ENCODE measurements around the gene WDR74. TPM values are rescaled to one million over a fixed set of nuclear protein-coding genes. Genes with fewer than 3 reads are reported as not detected.
A peak's percentile ranks its signal among the peaks of the same experiment; 100 is the strongest.

The WDR74 gene
- total and polyA plus RNA-seq, 9 of the 15 experiments (the other 6 are each of a cell fraction or from before 2014, with no cell fraction given) = 32.7 to 210 (median 114) TPM

- DNase-seq (ENCODE audit: extremely low read depth in 1 of 4, low spot score in 3 of 4) = peak; percentile 83 to 99 (median 90)
- Histone ChIP-seq H3K36me3 (ENCODE audit: control insufficient read depth, insufficient read depth, low read length) (peaks cover 52% of the 10 kb centered on the region; the same call in 2 of the 3 replicates), H3K9me1 (ENCODE audit: control insufficient read depth, insufficient read depth, low read length) (no peaks in the 10 kb centered on the region), H3K27ac (ENCODE audit: extremely low read depth, low read depth, low read length) (peak within 1 kb of the TSS; percentile 92), H2AFZ (ENCODE audit: low read depth, low read length) (peak within 1 kb of the TSS; percentile 82), H3K9ac (ENCODE audit: insufficient read depth in 1 of 2, low read depth in 2 of 2, low read length in 2 of 2) (peak within 1 kb of the TSS; percentile 68 to 99), H3K9me3 (replicated peaks; ENCODE audit: control insufficient read depth, insufficient read depth, low read depth, low read length) (no peaks in the 10 kb centered on the region), H3K4me3 (peak within 1 kb of the TSS; percentile 82), H4K20me1 (replicated peaks; ENCODE audit: control insufficient read depth, insufficient read depth, low read length) (no peaks in the 10 kb centered on the region), H3K4me1 (replicated peaks in 1 of 2; ENCODE audit: control insufficient read depth in 2 of 2, insufficient read depth in 2 of 2, low read length in 2 of 2) (peaks cover 27 to 29% of the 10 kb centered on the region in 2 experiments), H3K4me2 (ENCODE audit: insufficient read depth, low read length) (peak within 1 kb of the TSS; percentile 92), H3K79me2 (ENCODE audit: control insufficient read depth, insufficient read depth, low read length) (peaks cover 57% of the 10 kb centered on the region), H3K27me3 (ENCODE audit: control insufficient read depth in 2 of 2, insufficient read depth in 2 of 2, low read length in 2 of 2) (no peaks in the 10 kb centered on the region)
- intact Hi-C loops (cut with micrococcal nuclease) = loop anchor here (1.0 to 2.0 kb wide), 6 partner anchors 46 to 238 kb away; partner anchors contain the start of genes HNRNPUL2, SLC3A2, STX5 and TEX54
- ATAC-seq = peak; percentile 80
- BruUV-seq (replicated peaks) = no TSS peak
- in situ Hi-C loops (cut with MboI) = no loop called here
- peak; percentile 84 for FAIRE-seq
- 1% methylated on average over 84 of the region's 88 CpGs for WGBS (ENCODE audit: insufficient coverage, low coverage, missing lambda C conversion rate)
- ChIA-PET CTCF (ENCODE audit: low intra/inter-chr PET ratio) (interaction anchor here (0.6 to 4.5 kb wide), 10 partner anchors 54 to 392 kb away, joined by 3 to 51 read pairs (median 4); partner anchors contain the start of genes SLC3A2 and TTC9C), POLR2A (interaction anchor here (0.5 to 11.4 kb wide), 34 partner anchors 7 to 903 kb away, joined by 3 to 116 read pairs (median 4); partner anchors contain the start of genes C11orf98, CSKMT, HNRNPUL2 and LBHD1)
- TF ChIP-seq CREM (IDR thresholded peaks at IDR 0.05; ENCODE audit: low read depth) (peak; percentile 98), ZC3H4 (CRISPR knock-in tag; IDR thresholded peaks at IDR 0.05; ENCODE audit: borderline replicate concordance) (peak; percentile 72; the same call in 1 of the 2 replicates), ETV1 (tag; conservative IDR thresholded peaks at IDR 0.05; ENCODE audit: low read depth) (peak; percentile 72), ZHX1 (conservative IDR thresholded peaks at IDR 0.05; ENCODE audit: low read length) (0 out of 2 replicates have a peak, but pooled peaks have one; percentile 55), CTCF (IDR thresholded peaks at IDR 0.05 in 2 of 3, conservative IDR thresholded peaks at IDR 0.05 in 1 of 3; ENCODE audit: insufficient read depth in 2 of 3, low read depth in 1 of 3, low read length in 3 of 3) (peak; percentile 67 to 90 (median 81)), RBFOX2 (IDR thresholded peaks at IDR 0.05; ENCODE audit: low read depth, low read length) (peak; percentile 97), ZNF77 (CRISPR knock-in tag; IDR thresholded peaks at IDR 0.05) (no peak), CBX3 (IDR thresholded peaks at IDR 0.05; ENCODE audit: borderline replicate concordance in 1 of 2, low read length in 2 of 2) (0 out of 3 replicates have a peak, but pooled peaks of 1 of the 2 experiments have one; percentile 12), ZNF232 (CRISPR knock-in tag; IDR thresholded peaks at IDR 0.05) (peak; percentile 62; the same call in 1 of the 2 replicates), ZNF609 (CRISPR knock-in tag; IDR thresholded peaks at IDR 0.05; ENCODE audit: borderline replicate concordance) (peak; percentile 95)
These were observed 52.2 kb downstream of the WDR74 start, which contains the start of gene TMEM179B for GRCh38 chr11:62787005-62787759. Gene TMEM179B, plus strand, starts transcription at chr11:62787402. Its CDS starts 30 bp downstream, at chr11:62787432.

Measured in K562 (cell line).